HG03521 (cell line): ENCODE results near the gene NAPA.

Experiments used
- ATAC-seq: cut with Tn5 transposase; IDR thresholded peaks from one replicate; pipeline ENCODE4 v1.9.1; 2021; ENCODE audit warnings: mild to moderate bottlenecking, moderate library complexity; ENCODE audit not compliant: unreplicated experiment

The NAPA gene

GRCh38 chr19:47464675-47465419 lies 50.0 kb downstream of the NAPA start:
- ATAC-seq, result no peak

GRCh38 chr19:47461876-47462275 lies 53.0 kb downstream of the NAPA start:
- ATAC-seq, result no peak

- ATAC-seq, result no peak
These were observed 55.4 kb downstream of the NAPA start for GRCh38 chr19:47459477-47459876.

GRCh38 chr19:47458672-47459071 lies 56.2 kb downstream of the NAPA start:
- no peak for ATAC-seq

GRCh38 chr19:47456721-47457474 lies 58.0 kb downstream of the NAPA start:
- ATAC-seq, result no peak

DNA sequence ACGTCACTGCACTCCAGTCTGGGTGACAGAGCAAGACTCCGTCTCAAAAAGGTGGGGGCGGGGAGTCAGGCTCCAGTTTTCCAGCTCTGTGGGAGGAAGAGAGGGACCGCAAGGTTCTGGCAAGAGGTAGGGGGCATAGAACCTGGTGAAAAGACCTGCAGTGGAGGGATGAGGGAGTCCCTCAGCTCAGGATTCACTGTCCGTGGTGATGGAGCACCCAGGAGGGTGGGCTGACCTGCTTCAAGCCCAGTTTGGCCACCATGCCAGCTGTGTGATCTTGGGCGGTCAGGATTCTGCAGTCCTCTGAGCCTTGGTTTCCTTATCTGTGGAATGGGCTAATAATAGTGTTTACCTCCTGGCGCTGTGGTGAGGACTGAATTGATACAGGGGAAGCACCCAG lies 64.4 kb downstream of the NAPA start:
- no peak for ATAC-seq

DNA sequence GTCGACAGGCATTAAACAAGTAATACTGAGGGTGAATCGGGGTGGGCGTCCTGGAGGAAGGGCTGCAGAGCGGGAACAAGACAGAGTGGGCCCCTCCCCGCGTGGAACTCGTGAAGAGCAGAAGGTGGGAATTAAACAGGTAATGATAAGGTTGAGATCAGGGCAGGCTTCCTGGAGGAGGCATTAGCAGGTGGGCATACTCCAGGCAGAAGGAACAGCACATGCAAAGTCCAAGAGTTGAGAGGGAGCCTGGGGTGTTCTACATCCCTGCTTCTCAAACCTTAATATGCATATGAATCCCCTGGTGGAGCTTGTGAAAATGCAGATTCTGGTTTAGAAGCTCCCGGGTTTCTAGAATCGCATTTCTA lies 66.5 kb downstream of the NAPA start:
- no peak for ATAC-seq

DNA sequence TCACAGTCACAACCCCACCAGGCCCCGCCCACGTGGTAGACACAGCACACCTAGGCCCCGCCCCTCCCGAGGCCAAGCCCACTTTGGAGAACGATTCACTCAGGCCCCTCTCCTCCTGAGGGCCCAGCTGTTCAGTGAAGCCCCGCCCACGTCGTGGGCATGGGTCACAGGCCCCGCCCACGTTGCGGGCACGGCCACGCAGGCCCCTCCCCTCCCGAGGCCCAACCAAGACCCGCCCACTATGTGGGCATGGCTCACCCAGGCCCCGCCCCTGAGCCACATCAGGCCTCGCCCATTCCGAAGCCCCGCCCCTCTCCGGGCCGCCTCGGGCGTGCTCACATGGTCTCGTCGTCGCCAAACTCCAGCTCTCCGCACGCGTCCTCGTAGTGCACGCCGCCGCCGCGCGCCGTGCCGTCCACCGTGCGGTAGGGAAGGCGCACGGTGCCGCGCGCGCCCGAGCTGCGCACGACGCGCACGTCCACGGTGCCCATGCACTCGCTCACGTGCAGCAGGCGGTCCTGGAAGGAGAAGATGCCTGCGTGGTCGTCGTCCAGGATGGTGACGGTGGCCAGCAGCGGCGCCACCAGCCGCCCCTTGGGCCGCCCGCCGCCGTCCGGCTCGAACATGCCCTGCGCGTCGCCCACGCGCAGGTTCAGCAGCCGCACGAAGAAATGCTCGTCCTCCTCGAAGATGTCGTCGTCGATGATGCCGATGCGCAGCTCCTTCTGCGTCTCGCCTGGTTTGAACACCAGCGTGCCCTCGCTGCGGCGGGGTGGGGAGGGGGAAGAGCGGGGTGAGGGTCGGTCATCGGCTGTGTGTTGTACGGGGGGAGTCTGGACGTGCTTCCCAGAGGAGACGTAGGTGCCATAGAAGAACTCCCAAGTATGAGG lies 67.1 kb downstream of the NAPA start:
- no peak for ATAC-seq

DNA sequence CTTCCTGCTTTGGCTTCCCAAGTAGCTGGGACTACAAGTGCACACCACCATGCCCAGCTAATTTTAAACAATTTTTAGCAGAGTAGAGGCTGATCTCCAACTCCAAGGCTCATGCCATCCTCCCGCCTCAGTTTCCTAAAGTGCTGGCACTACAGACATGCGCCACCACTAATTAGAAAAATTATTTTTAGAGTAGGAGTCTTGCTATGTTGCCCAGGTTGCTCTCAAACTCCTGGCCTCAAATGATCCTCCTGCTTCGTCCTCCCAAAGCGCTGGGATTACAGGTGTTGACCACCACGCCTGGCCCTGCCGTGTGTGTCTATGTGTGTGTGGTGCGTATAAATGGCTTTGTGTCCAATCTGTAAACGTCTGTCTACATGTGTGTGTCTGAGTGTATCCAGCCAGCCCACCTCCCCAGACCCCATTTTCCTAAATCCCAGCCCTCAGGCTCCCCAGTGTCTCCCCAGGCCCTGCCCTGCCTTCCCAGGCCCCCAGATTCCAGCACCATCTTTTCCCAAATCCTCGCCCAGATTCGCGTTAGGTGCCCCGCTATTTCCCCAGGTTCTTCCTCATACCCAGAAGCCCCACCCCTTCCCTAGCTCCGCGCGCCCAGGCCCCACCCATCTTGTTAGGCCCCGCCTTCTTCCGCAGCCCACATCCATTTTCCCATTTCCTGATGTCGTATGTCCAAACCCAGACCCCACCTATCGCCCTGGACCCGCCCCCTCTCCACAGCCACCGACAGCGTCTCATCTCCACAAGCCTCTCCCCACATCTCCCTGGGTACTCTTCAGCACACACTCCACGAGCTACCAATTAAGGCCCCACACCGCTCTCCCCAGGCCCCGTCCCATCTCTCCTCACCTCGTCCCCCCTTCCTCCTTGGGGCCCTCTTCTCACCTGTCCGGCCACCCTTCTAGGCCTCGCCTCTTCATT lies 68.1 kb downstream of the NAPA start:
- ATAC-seq, result no peak

- no peak for ATAC-seq
These were observed 68.9 kb downstream of the NAPA start for GRCh38 chr19:47445937-47446402.

DNA sequence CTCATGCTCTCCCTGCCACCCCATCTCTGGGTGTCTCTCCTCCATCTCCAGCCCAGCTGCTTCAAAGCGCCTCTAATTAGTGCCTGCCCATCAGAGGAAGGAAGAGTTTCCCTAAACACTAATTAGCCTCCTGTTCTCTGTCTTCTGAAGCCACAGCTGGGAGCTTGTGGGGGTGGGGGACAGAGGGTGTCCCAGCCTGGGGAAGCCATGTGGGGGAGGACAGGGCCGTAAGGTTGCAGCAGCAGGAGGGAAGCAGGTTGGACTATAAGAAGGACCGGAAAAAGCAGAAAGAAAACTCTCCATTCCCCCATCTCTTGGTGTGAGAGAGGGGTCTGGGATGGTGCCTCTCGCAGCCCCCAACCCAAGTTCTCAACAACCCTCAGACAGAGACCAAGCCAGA lies 69.3 kb downstream of the NAPA start:
- no peak for ATAC-seq

DNA sequence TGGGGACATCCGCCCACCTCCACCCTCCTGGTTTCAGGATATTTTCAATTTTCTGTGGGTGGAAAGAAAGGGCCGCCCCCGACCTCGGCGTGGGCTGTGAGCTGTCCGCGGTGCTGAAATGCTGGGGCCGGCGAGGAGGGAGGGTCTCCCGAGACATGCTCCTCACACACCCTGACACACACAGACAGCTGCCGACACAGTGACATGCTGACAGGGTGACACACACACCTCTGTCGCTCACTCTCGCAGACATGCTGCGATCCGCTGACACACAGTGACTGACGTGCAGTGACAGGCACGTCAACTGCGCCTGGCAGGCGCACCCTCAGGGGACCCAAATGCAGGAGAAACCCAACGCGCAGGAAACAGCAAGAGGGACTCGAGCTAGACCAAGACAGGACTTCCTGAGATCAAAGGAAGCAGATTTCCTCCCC lies 70.5 kb downstream of the NAPA start:
- no peak for ATAC-seq

GRCh38 chr19:47443331-47443730 lies 71.5 kb downstream of the NAPA start:
- no peak for ATAC-seq

GRCh38 chr19:47438793-47439220 lies 76.1 kb downstream of the NAPA start:
- no peak for ATAC-seq
